Heart right ventricle (tissue), 16 donors: Measurements from ENCODE around the gene MCL1. TPM values are rescaled to one million over a fixed set of nuclear protein-coding genes. Genes with fewer than 3 reads are reported as not detected.
A peak's percentile ranks its signal among the peaks of the same experiment; 100 is the strongest.

Experiments used
- ATAC-seq, 8 donors: fragments of 200-7000 bp; cut with Tn5 transposase; one replicate each; pipeline ENCODE4 v1.9.1; 2020; ENCODE audit warnings: mild to moderate bottlenecking in 8 of 8, moderate library complexity in 8 of 8, moderate number of reproducible peaks in 1 of 8
- DNase-seq, 2 donors: peaks; one replicate each; pipeline ENCODE4 v3.0.0-alpha.2; 2020
- H3K27ac ChIP-seq, 10 donors: fragments of 200-600 bp; sonication (generic) in 2 of 10; one replicate each; pipeline versions ENCODE4 v1.5.0 to v1.8.0; 2020 to 2022; ENCODE audit warnings: mild to moderate bottlenecking in 3 of 10
- H3K27me3 ChIP-seq, 7 donors: fragments of 200-600 bp; one replicate each; pipeline ENCODE4 v1.8.0; 2021 to 2022; ENCODE audit warnings: mild to moderate bottlenecking in 2 of 7
- H3K36me3 ChIP-seq, 9 donors: fragments of 200-600 bp; sonication (generic) in 1 of 9; one replicate each; pipeline versions ENCODE4 v1.5.0 to v1.8.0; 2020 to 2022; ENCODE audit warnings: mild to moderate bottlenecking in 2 of 9
- H3K4me1 ChIP-seq, 9 donors: fragments of 200-600 bp; sonication (generic) in 1 of 9; one replicate each; pipeline versions ENCODE4 v1.5.0 to v1.8.0; 2020 to 2022; ENCODE audit warnings: mild to moderate bottlenecking in 4 of 9
- H3K4me3 ChIP-seq, 10 donors: fragments of 200-600 bp; sonication (generic) in 2 of 10; one replicate each; pipeline versions ENCODE4 v1.5.0 to v1.8.0; 2020 to 2022; ENCODE audit warnings: mild to moderate bottlenecking in 7 of 10, moderate library complexity in 2 of 10
- H3K9me3 ChIP-seq, 11 donors: fragments of 200-600 bp in 10 of 11; sonication (generic) in 2 of 11; one replicate each; pipeline versions ENCODE4 v1.5.0 to v1.8.0; 2013 to 2022; ENCODE audit warnings: mild to moderate bottlenecking in 2 of 11, control low read depth in 1 of 11, moderate library complexity in 1 of 11
- WGBS, 2 donors: extraction: QIAGEN DNeasy Blood & Tissue Kit; methylation state at CpG; one replicate each; pipeline ENCODE4 v1.1.7; 2013; ENCODE audit warnings: inconsistent platforms in 1 of 2; 5-methylcytosine and 5-hydroxymethylcytosine counted together
- intact Hi-C, 10 donors: fragments of 100-400 bp; cut with DNase I; formaldehyde crosslinking; loops; one replicate each; pipeline versions ENCODE4 v1.11.1 to v1.14.2; 2022
- polyA plus RNA-seq, 2 donors: library from polyadenylated mRNA; stranded (reverse); fragments of 200-250 nt; gene quantifications; one replicate each; pipeline ENCODE4 v1.2.3, GENCODE V29; 2013
- total RNA-seq, 10 donors: library from RNA; stranded (reverse); fragmentation: NEBNext Ultra II Directional in 3 of 10; extraction: Animal tissue kit (Norgen Biotek cat#: 25700) in 3 of 10; gene quantifications; one replicate each; pipeline versions ENCODE4 v1.2.1 to v1.2.4, GENCODE V29; 2021 to 2023
- TF ChIP-seq, protein P1 (sequence below), 9 donors: fragments of 200-600 bp; sonication (generic) in 2 of 9; IDR thresholded peaks; one replicate each; pipeline versions ENCODE4 v1.5.0 to v1.8.0; 2021 to 2022; ENCODE audit warnings: antibody characterized with exemption in 9 of 9, mild to moderate bottlenecking in 5 of 9, moderate library complexity in 1 of 9
- donor health status: Arrhythmogenic right ventricular cardiomyopathy.
- donor health status: ischemic (EF 13 %, LVEDD 7.1; RV severe dilation, severe dysfunction).
- donor health status: healthy with polysubstance abuse.
- donor health status: DM: no; HTN: yes; CAD: no.
- donor health status: DM: no; HTN: no; CAD: no.
- donor health status: ischemic (EF 25% LVEDD 6.9; RV normal size, moderate dysfunction).
- donor health status: ischemic (EF 25% LVEDD 5.7; RV mildly dilated, moderate dysfunction).
- donor health status: healthy.
- donor health status: DM: yes; HTN: yes; CAD: no.
- donor health status: Ischemic cardiomyopathy.
- donor health status: ischemic (EF 35%, LVEDD 5.7; RV mildly dilated, moderate dysfunction).
- donor health status: nonischemic (EF 11% LVEDD 7.7; RV severe dilation, severe dysfunction).
- donor health status: DM: yes; HTN: yes; CAD: no.
- donor health status: PGD.
- donor health status: ischemic (EF 29% LVEDD 5.4; RV normal size, mild dysfunction).
- donor health status: nonischemic (EF 23%, LVEDD 6.1; RV moderate dilation, normal function).

Gene MCL1
- total and polyA plus RNA-seq, 12 donors = 54.3 to 155 (median 115) TPM

- Histone ChIP-seq H3K9me3 (no peaks in the 10 kb centered on the region), H3K4me3 (no peak overlapping the region), H3K4me1 (peaks cover 2 to 58% (median 19%) of the 10 kb centered on the region in 9 donors), H3K27me3 (no peaks in the 10 kb centered on the region), H3K27ac (peak overlapping the region; percentile 20 to 89 (median 50)), H3K36me3 (no peaks in the 10 kb centered on the region)
- 70 to 78% methylated on average over 14 of the region's 14 CpGs for WGBS, 2 donors
- TF ChIP-seq, protein P1, sequence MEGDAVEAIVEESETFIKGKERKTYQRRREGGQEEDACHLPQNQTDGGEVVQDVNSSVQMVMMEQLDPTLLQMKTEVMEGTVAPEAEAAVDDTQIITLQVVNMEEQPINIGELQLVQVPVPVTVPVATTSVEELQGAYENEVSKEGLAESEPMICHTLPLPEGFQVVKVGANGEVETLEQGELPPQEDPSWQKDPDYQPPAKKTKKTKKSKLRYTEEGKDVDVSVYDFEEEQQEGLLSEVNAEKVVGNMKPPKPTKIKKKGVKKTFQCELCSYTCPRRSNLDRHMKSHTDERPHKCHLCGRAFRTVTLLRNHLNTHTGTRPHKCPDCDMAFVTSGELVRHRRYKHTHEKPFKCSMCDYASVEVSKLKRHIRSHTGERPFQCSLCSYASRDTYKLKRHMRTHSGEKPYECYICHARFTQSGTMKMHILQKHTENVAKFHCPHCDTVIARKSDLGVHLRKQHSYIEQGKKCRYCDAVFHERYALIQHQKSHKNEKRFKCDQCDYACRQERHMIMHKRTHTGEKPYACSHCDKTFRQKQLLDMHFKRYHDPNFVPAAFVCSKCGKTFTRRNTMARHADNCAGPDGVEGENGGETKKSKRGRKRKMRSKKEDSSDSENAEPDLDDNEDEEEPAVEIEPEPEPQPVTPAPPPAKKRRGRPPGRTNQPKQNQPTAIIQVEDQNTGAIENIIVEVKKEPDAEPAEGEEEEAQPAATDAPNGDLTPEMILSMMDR (IDR thresholded peaks at IDR 0.05) = no peak
- ATAC-seq (peak in 3 of 8 donors; percentile 11 to 30 (median 28)), DNase-seq (no peak)
- intact Hi-C loops = loop anchor here in 2 of 10 donors (5.0 to 10.0 kb wide), 2 partner anchors 61 to 63 kb away; no protein-coding TSS in a partner anchor
Observed at GRCh38 chr1:150535511-150536287, 43.7 kb downstream of the MCL1 start.

- Histone ChIP-seq H3K36me3 (no peaks in the 10 kb centered on the region), H3K27me3 (no peaks in the 10 kb centered on the region), H3K27ac (peak overlapping the region in 6 of 10 donors; percentile 28 to 89 (median 61)), H3K4me1 (peaks cover 2 to 60% (median 23%) of the 10 kb centered on the region in 9 donors), H3K4me3 (no peak overlapping the region), H3K9me3 (no peaks in the 10 kb centered on the region)
- DNase-seq (no peak), ATAC-seq (peak in 1 of 8 donors; percentile 15)
- WGBS, 2 donors = 90 to 92% methylated on average over 6 of the region's 6 CpGs
- TF ChIP-seq, protein P1 (IDR thresholded peaks at IDR 0.05) = no peak
- intact Hi-C loops = loop anchor here in 6 of 10 donors (5.0 to 10.0 kb wide), 4 partner anchors 57 to 72 kb away; no protein-coding TSS in a partner anchor
Observed at GRCh38 chr1:150534002-150534401, 45.4 kb downstream of the MCL1 start.

GRCh38 chr1:150532860-150533259 lies 46.5 kb downstream of the MCL1 start:
- TF ChIP-seq, protein P1 (IDR thresholded peaks at IDR 0.05) = peak in 4 of 9 donors; percentile 4 to 38 (median 24)
- no peaks in the 10 kb centered on the region for H3K27me3 ChIP-seq
- H3K36me3 ChIP-seq = no peaks in the 10 kb centered on the region
- intact Hi-C loops = loop anchor here in 8 of 10 donors (1.0 to 10.0 kb wide), 7 partner anchors 28 to 71 kb away; no protein-coding TSS in a partner anchor
- H3K27ac ChIP-seq = peak overlapping the region in 9 of 10 donors; percentile 17 to 89 (median 72)
- peaks cover 2 to 62% (median 27%) of the 10 kb centered on the region in 9 donors for H3K4me1 ChIP-seq
- DNase-seq (no peak), ATAC-seq (peak in 2 of 8 donors; percentile 3 to 9)
- no peaks in the 10 kb centered on the region for H3K9me3 ChIP-seq
- 41 to 46% methylated on average over 5 of the region's 5 CpGs for WGBS, 2 donors
- H3K4me3 ChIP-seq = no peak overlapping the region

DNA sequence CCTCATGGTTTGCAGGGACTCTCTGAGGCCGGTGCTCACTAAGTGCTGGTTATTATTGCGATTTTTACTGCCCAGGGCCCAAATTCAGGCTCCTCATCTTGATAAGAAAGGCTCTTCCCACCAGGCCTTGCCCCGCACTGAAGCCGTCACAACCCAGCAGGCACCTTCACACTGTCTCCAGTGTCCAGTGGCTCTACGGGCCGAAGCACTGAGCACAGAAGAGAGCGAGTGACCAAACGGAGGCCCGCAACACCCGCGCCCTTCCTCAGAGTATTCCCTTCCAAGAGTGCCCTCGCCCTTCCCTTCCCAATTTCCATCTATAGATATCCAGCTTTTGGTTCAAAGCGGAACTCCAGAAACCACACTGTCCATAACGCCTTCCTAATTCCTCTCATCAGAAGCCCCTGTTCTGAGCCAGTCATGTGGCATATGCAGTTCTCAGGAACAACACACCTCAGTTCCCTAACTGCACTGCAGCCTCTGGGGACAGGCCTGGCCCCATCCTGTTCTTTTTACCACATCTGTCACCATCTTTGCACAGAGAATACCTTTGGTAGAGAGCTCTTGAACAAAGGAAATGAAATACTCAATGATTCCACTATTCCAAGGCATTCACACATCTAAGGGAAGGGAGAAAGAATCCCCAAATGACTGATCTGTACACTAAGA lies 48.8 kb downstream of the MCL1 start:
- ATAC-seq = no peak
- no peak overlapping the region for H3K4me3 ChIP-seq
- no peaks in the 10 kb centered on the region for H3K9me3 ChIP-seq
- intact Hi-C loops = loop anchor here in 6 of 10 donors (5.0 to 10.0 kb wide), 4 partner anchors 53 to 68 kb away; no protein-coding TSS in a partner anchor
- TF ChIP-seq, protein P1 (IDR thresholded peaks at IDR 0.05) = no peak
- 94 to 96% methylated on average over 14 of the region's 14 CpGs for WGBS, 2 donors
- no peaks in the 10 kb centered on the region for H3K36me3 ChIP-seq
- DNase-seq = no peak
- H3K27me3 ChIP-seq = no peaks in the 10 kb centered on the region
- H3K4me1 ChIP-seq = peaks cover 2 to 54% (median 23%) of the 10 kb centered on the region in 9 donors
- no peak overlapping the region for H3K27ac ChIP-seq
